Left lobe of liver (tissue), 2 donors: ENCODE measurements around the gene GRK1. TPM values are rescaled to one million over a fixed set of nuclear protein-coding genes. Genes with fewer than 3 reads are reported as not detected.
"Not testable (repeated sequence)": the region's sequence is repeated elsewhere in the genome, so short reads cannot be mapped to it uniquely, and the experiment has no call there.

Experiments
- ATAC-seq: fragments of 200-7000 bp; cut with Tn5 transposase; one replicate; pipeline ENCODE4 v1.9.1; 2020; ENCODE audit warnings: mild to moderate bottlenecking, moderate library complexity
- DNase-seq: peaks from one replicate; pipeline ENCODE4 v3.0.0-alpha.2; 2020; ENCODE audit warnings: low spot score
- total RNA-seq: library from RNA; stranded (reverse); gene quantifications from one replicate; pipeline ENCODE4 v1.2.1, GENCODE V29; 2021
- donor health status: DM: no; HTN: no; CAD: no; lungs with moderate emphysema.
- donor health status: DM: no; HTN: yes; CAD: no.

The GRK1 gene
- total RNA-seq = not detected

GRCh38 chr13:113666951-113667701 lies at the start of gene GRK1:
Gene GRK1, plus strand, starts transcription at chr13:113667219. Its CDS starts 168 bp downstream, at chr13:113667387.
- ATAC-seq = no peak
- no peak for DNase-seq

GRCh38 chr13:113617961-113618360 lies 49.1 kb upstream of the GRK1 start:
- ATAC-seq (no peak), DNase-seq (no peak)

- ATAC-seq (no peak), DNase-seq (no peak)
Observed at GRCh38 chr13:113618455-113618854, 48.6 kb upstream of the GRK1 start.

- peak; percentile 9 for ATAC-seq
- no peak for DNase-seq
Observed at GRCh38 chr13:113620036-113620796, 46.8 kb upstream of the GRK1 start.

- DNase-seq (no peak), ATAC-seq (no peak)
Observed at GRCh38 chr13:113621046-113621445, 46.0 kb upstream of the GRK1 start.

- not testable (repeated sequence) for DNase-seq, ATAC-seq
Observed at GRCh38 chr13:113621498-113621897, 45.5 kb upstream of the GRK1 start.

GRCh38 chr13:113621986-113622550 lies 45.0 kb upstream of the GRK1 start:
- ATAC-seq = not testable (repeated sequence)

GRCh38 chr13:113622791-113623490 lies 44.1 kb upstream of the GRK1 start:
- ATAC-seq (peak; percentile 86), DNase-seq (peak; percentile 76)

More at GRCh38 chr13:113621986-113622550, 45.0 kb upstream of the GRK1 start:
- not testable (repeated sequence) for DNase-seq

- no peak for DNase-seq
- no peak for ATAC-seq
Observed at GRCh38 chr13:113623491-113624234, 43.4 kb upstream of the GRK1 start.

GRCh38 chr13:113624235-113624587 lies 42.8 kb upstream of the GRK1 start:
- ATAC-seq = no peak
- DNase-seq = no peak

- DNase-seq, ATAC-seq: not testable (repeated sequence)
Observed at GRCh38 chr13:113624640-113625304, 42.2 kb upstream of the GRK1 start.

- DNase-seq = no peak
Observed at GRCh38 chr13:113625965-113626721, 40.9 kb upstream of the GRK1 start.

GRCh38 chr13:113627136-113627535 lies 39.9 kb upstream of the GRK1 start:
- ATAC-seq = no peak
- DNase-seq = no peak

More at GRCh38 chr13:113625965-113626721, 40.9 kb upstream of the GRK1 start:
- no peak for ATAC-seq

- no peak for ATAC-seq
- no peak for DNase-seq
Observed at GRCh38 chr13:113628291-113629270, 38.4 kb upstream of the GRK1 start.

GRCh38 chr13:113629866-113630265 lies 37.2 kb upstream of the GRK1 start:
- DNase-seq = no peak
- ATAC-seq = no peak

GRCh38 chr13:113630296-113630695 lies 36.7 kb upstream of the GRK1 start:
- no peak for DNase-seq
- ATAC-seq = no peak

GRCh38 chr13:113630804-113631203 lies 36.2 kb upstream of the GRK1 start:
- no peak for ATAC-seq
- no peak for DNase-seq
